Measurements from ENCODE around the gene COMTD1.
A peak's percentile ranks its signal among the peaks of the same experiment; 100 is the strongest.
"Not testable (repeated sequence)": the region's sequence is repeated elsewhere in the genome, so short reads cannot be mapped to it uniquely, and the experiment has no call there.

COMTD1 gene

DNA sequence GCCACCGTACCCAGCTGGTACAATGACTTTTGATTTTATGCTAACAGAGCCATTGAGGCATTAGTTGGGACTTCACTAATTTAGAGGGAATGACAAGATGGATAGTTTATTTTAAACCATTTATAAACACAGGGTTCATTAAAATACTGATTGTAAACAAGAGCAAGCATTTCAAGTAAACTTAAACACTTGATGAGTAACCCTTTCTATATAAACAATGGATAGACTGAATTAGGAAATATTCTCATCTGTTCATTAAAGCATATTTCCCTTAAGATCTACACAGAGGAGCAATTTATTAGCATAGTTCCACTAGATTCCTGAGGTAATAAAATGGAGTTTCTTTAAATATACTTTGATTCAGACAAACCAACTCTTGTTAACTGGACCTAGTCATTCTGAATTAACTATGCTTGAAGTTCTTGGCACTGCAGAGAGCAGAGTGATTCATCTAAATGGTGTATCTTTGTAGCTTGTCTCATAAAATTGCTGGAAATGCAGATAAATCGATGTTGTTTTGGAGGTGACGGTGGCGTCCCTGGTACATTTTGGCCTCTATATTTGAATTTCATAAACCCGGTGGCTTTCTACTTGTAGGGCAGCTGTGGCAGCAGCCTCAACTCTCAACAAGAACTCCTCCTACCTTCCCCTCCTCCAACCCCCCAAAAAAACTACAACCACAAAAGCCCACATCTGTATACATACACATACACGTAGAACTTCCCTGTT lies 40.6 kb downstream of the COMTD1 start:
- no peak for DNase-seq (ENCODE audit: low spot score)

DNA sequence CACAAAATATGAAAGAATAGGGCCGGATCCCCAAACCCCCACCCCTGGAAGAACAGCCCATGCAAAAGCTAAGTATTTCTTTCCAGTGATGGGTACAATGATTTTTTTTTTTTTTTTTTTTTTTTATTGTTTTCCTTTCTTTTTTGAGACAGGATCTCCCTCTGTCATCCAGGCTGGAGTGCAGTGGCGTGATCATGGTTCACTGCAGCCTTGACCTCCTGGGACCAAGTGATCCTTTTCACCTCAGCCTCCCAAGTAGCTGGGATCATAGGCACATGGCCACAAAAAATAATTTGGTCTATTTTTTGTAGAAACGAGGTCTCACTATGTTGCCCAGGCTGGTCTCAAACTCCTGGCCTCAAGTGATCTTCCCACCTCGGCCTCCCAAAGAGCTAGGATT lies 41.1 kb downstream of the COMTD1 start:
- not testable (repeated sequence) for DNase-seq (ENCODE audit: low spot score)

GRCh38 chr10:75191821-75192568 lies 43.8 kb downstream of the COMTD1 start:
- DNase-seq (ENCODE audit: low spot score) = peak; percentile 40

- DNase-seq (ENCODE audit: low spot score) = no peak
These were observed 46.3 kb downstream of the COMTD1 start for GRCh38 chr10:75189266-75190096.

GRCh38 chr10:75188522-75188921 lies 47.2 kb downstream of the COMTD1 start:
- not testable (repeated sequence) for DNase-seq (ENCODE audit: low spot score)

DNA sequence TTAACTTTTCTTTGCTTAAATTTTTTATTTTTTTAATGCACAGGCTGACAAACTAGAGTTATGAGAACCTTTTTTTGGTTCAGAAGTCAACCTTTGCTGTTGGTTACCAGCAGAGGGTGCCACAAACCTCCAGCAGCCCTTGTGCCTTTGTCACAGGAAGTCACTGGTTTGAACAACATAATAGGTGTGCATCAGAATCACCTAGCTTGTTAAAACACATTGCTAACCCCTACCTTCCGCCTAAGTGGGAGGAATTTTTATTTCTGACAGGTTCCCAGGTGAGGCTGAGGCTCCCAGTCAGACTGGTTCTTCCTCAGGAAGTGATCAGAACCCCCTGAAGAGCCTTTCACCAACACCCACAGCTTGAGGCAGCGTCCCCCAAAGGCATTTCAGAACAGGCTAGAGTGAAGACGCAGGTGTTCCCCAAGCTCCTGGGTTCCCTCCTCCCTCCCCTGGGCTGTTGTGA lies 47.8 kb downstream of the COMTD1 start:
- DNase-seq (ENCODE audit: low spot score) = peak; percentile 39

- DNase-seq (ENCODE audit: low spot score) = no peak
These were observed 49.4 kb downstream of the COMTD1 start for GRCh38 chr10:75186310-75186709.
